ENCODE results near the gene SIVA1. TPM values are rescaled to one million over a fixed set of nuclear protein-coding genes. Genes with fewer than 3 reads are reported as not detected.

Gene SIVA1
- total RNA-seq, 2 donors from 2014 or later: 82.5 to 87.3 TPM

DNA sequence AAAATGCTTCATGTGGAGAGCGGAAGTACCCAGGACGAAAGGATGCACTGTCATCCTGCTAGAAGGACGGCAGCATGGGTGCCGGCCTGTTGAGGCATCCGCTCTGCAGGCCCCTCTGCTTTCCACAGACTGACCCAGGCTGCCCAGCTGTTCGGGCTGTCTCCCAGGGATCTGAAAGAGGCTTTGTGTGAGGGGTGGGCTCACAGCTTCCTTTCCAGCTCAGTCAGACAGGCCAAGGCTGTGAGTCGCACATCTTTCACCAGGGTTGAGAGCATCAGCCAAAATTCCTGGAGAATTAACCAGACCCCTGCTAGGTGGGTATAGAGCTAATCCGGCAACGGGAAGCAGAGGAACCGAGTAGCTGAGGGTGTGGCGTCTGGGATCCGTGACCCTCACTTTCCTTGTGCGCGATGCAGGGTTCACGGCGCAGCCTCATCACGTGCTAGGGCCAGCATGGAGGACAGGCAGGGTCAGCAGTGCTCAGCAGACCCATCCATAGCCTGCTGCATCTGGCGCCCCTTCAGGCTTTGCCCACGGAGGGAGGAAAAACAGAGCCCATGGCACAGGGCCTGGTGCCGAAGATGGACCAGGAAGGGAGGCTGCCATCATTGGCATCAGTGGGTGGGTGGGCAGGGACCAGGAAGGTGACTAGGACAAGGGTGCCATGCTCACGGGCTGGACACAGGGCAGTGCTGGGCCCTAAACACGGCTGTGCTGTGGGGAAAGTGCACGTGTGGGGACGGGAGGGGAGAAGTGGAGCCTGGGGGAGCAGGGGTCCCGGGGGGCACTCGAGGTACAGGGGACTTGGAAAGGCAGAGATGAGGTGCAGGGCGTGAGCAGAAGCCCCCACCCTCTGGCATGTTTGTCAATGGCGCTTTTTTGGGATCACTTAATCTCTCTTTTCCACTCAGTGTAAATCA lies 9.2 kb upstream of the SIVA1 start:
- Histone ChIP-seq H3K27ac (ENCODE audit: low read depth, low read length) (no peak overlapping the region), H3K9me3 (ENCODE audit: control insufficient read depth, low read length) (no peaks in the 10 kb centered on the region), H3K27me3 (ENCODE audit: control insufficient read depth, insufficient read depth, low read length, poor library complexity, severe bottlenecking) (no peaks in the 10 kb centered on the region), H3K9ac (ENCODE audit: extremely low read depth, low read length, poor library complexity, severe bottlenecking) (no peak overlapping the region), H3K36me3 (ENCODE audit: control insufficient read depth, insufficient read depth, low read length) (no peaks in the 10 kb centered on the region), H3K4me3 (ENCODE audit: low read length) (no peak overlapping the region), H3K4me1 (ENCODE audit: control insufficient read depth, insufficient read depth, low read length) (no peaks in the 10 kb centered on the region)
- no peak for TF ChIP-seq CTCF (conservative IDR thresholded peaks at IDR 0.05)
- no peaks in the 10 kb centered on the region for H3K9me3 Mint-ChIP-seq
- DNase-seq: no peak
- no peaks in the 10 kb centered on the region for H3K4me1 Mint-ChIP-seq
- WGBS, 2 experiments (ENCODE audit: insufficient coverage in 1 of 2, insufficient read length in 1 of 2): 87% methylated on average over 24 to 28 of the region's 28 CpGs
- H3K27me3 Mint-ChIP-seq (ENCODE audit: insufficient read depth): no peaks in the 10 kb centered on the region
- H3K4me3 Mint-ChIP-seq: no peak overlapping the region
- H3K27ac Mint-ChIP-seq: no peak overlapping the region
- H3K36me3 Mint-ChIP-seq (ENCODE audit: low read depth): peaks cover 10% of the 10 kb centered on the region

DNA sequence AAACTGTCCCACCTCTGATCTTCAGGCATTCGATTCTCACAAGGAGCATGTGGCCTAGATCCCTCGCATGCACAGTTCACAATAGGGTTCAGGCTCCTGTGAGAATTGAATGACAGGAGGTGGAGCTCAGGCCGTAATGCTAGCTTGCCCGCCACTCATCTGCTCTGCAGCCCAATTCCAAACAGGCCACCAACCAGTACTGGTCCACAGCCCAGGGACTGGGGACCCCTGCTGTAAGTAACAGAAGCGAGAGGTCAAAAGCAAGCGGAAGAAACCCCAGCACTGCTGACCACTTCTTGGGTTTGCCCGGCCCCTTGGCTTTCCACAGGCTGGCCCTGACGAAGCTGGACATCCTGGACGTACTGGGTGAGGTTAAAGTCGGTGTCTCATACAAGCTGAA lies 8.5 kb upstream of the SIVA1 start:
- Histone ChIP-seq H3K4me1 (ENCODE audit: control insufficient read depth, insufficient read depth, low read length) (no peaks in the 10 kb centered on the region), H3K27me3 (ENCODE audit: control insufficient read depth, insufficient read depth, low read length, poor library complexity, severe bottlenecking) (no peaks in the 10 kb centered on the region), H3K9me3 (ENCODE audit: control insufficient read depth, low read length) (peaks cover under 1% of the 10 kb centered on the region), H3K4me3 (ENCODE audit: low read length) (no peak overlapping the region), H3K9ac (ENCODE audit: extremely low read depth, low read length, poor library complexity, severe bottlenecking) (no peak overlapping the region), H3K27ac (ENCODE audit: low read depth, low read length) (peak overlapping the region; percentile 36), H3K36me3 (ENCODE audit: control insufficient read depth, insufficient read depth, low read length) (no peaks in the 10 kb centered on the region)
- no peak for DNase-seq
- no peaks in the 10 kb centered on the region for H3K4me1 Mint-ChIP-seq
- H3K27ac Mint-ChIP-seq: no peak overlapping the region
- no peak for TF ChIP-seq CTCF (conservative IDR thresholded peaks at IDR 0.05)
- H3K36me3 Mint-ChIP-seq (ENCODE audit: low read depth): peaks cover 12% of the 10 kb centered on the region
- H3K4me3 Mint-ChIP-seq: no peak overlapping the region
- no peaks in the 10 kb centered on the region for H3K27me3 Mint-ChIP-seq (ENCODE audit: insufficient read depth)
- WGBS, 2 experiments (ENCODE audit: insufficient coverage in 1 of 2, insufficient read length in 1 of 2): 92 to 93% methylated on average over 10 of the region's 10 CpGs
- H3K9me3 Mint-ChIP-seq: peaks cover 2% of the 10 kb centered on the region

DNA sequence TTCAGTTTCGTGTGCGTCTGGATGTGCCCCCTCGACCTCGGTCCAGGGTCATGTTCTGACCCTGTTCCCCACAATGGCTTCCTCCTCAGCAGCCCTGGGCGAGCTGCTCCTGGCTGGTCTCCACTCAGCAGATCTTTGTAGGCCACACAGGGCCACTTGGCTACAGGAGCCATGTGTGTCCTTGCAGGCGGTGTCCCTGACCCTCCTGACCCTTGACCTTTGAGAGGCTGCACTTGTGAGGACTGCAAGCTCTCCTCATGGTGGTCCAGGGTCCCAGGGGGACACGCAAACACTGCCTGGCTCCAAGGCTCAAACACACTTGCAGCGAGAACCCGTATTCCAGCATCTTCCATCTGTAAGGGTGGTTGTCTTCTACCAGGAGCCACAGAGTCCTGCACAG lies 7.5 kb upstream of the SIVA1 start:
- peaks cover 7% of the 10 kb centered on the region for H3K36me3 Mint-ChIP-seq (ENCODE audit: low read depth)
- H3K27ac Mint-ChIP-seq: no peak overlapping the region
- no peaks in the 10 kb centered on the region for H3K36me3 ChIP-seq (ENCODE audit: control insufficient read depth, insufficient read depth, low read length)
- TF ChIP-seq CTCF (conservative IDR thresholded peaks at IDR 0.05): no peak
- H3K27me3 ChIP-seq (ENCODE audit: control insufficient read depth, insufficient read depth, low read length, poor library complexity, severe bottlenecking): no peaks in the 10 kb centered on the region
- H3K4me1 Mint-ChIP-seq: no peaks in the 10 kb centered on the region
- no peak overlapping the region for H3K9ac ChIP-seq (ENCODE audit: extremely low read depth, low read length, poor library complexity, severe bottlenecking)
- no peak overlapping the region for H3K4me3 ChIP-seq (ENCODE audit: low read length)
- peaks cover 7% of the 10 kb centered on the region for H3K9me3 ChIP-seq (ENCODE audit: control insufficient read depth, low read length)
- WGBS, 2 experiments (ENCODE audit: insufficient coverage in 1 of 2, insufficient read length in 1 of 2): 92 to 94% methylated on average over 7 to 9 of the region's 9 CpGs
- no peak for DNase-seq
- H3K4me3 Mint-ChIP-seq: no peak overlapping the region
- no peaks in the 10 kb centered on the region for H3K4me1 ChIP-seq (ENCODE audit: control insufficient read depth, insufficient read depth, low read length)
- peaks cover 11% of the 10 kb centered on the region for H3K9me3 Mint-ChIP-seq
- H3K27me3 Mint-ChIP-seq (ENCODE audit: insufficient read depth): peaks cover 3% of the 10 kb centered on the region
- no peak overlapping the region for H3K27ac ChIP-seq (ENCODE audit: low read depth, low read length)

All from endodermal cell (in vitro differentiated cells).